ENCODE results near the gene NOTCH3.

GRCh38 chr19:15122331-15123030 is 78.3 kb downstream of the NOTCH3 start:
- TF ChIP-seq, protein P1, sequence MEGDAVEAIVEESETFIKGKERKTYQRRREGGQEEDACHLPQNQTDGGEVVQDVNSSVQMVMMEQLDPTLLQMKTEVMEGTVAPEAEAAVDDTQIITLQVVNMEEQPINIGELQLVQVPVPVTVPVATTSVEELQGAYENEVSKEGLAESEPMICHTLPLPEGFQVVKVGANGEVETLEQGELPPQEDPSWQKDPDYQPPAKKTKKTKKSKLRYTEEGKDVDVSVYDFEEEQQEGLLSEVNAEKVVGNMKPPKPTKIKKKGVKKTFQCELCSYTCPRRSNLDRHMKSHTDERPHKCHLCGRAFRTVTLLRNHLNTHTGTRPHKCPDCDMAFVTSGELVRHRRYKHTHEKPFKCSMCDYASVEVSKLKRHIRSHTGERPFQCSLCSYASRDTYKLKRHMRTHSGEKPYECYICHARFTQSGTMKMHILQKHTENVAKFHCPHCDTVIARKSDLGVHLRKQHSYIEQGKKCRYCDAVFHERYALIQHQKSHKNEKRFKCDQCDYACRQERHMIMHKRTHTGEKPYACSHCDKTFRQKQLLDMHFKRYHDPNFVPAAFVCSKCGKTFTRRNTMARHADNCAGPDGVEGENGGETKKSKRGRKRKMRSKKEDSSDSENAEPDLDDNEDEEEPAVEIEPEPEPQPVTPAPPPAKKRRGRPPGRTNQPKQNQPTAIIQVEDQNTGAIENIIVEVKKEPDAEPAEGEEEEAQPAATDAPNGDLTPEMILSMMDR (IDR thresholded peaks at IDR 0.05; ENCODE audit: poor library complexity): no peak
- TF ChIP-seq EZH2 (IDR thresholded peaks at IDR 0.05; ENCODE audit: borderline replicate concordance): no peak
